IMR-90 (cell line): ENCODE data around the gene ZNF454.

Experiments
- BHLHE40 ChIP-seq: fragments of 150-350 bp; IDR thresholded peaks from 2 replicates; pipeline ENCODE4 v1.6.1; 2016; ENCODE audit warnings: mild to moderate bottlenecking, low read depth, low read length
- CEBPB ChIP-seq: IDR thresholded peaks from 2 replicates; pipeline ENCODE4 v1.6.1; 2012; ENCODE audit warnings: low read depth, low read length, improper control_type of control experiment
- CTCF ChIP-seq: conservative IDR thresholded peaks from 2 replicates; pipeline ENCODE4 v1.5.1; 2012; ENCODE audit warnings: mild to moderate bottlenecking, low read depth, low read length, improper control_type of control experiment
- FOS ChIP-seq: fragments of 150-350 bp; IDR thresholded peaks from 2 replicates; pipeline ENCODE4 v1.6.1; 2016; ENCODE audit warnings: low read depth, low read length
- POLR2A ChIP-seq: IDR thresholded peaks from 2 replicates; pipeline ENCODE4 v1.6.1; 2012; ENCODE audit warnings: mild to moderate bottlenecking, low read depth, low read length
- RAD21 ChIP-seq: IDR thresholded peaks from 2 replicates; pipeline ENCODE4 v1.6.1; 2012; ENCODE audit warnings: low read length, improper control_type of control experiment
- RFX5 ChIP-seq: IDR thresholded peaks from 2 replicates; pipeline ENCODE4 v1.8.0; 2012; ENCODE audit warnings: low read depth, mild to moderate bottlenecking, low read length, moderate library complexity
- SMC3 ChIP-seq: fragments of 150-350 bp; IDR thresholded peaks from 2 replicates; pipeline ENCODE4 v1.6.1; 2016; ENCODE audit warnings: low read depth, mild to moderate bottlenecking, antibody characterized with exemption, low read length, moderate library complexity

- TF ChIP-seq CTCF (no peak), SMC3 (no peak), POLR2A (no peak), CEBPB (no peak), BHLHE40 (no peak), RFX5 (no peak), RAD21 (no peak), FOS (no peak)
Measured at GRCh38 chr5:178941361-178941760, 363 bp downstream of the ZNF454 start.
